Liver (tissue), 3 donors: Measurements from ENCODE around the gene CNEP1R1.

Experiments used
- GABPA ChIP-seq, 2 donors: IDR thresholded peaks in 1 of 2; conservative IDR thresholded peaks in 1 of 2; 2 replicates each; pipeline ENCODE4 v1.6.1; 2016; ENCODE audit warnings: antibody characterized with exemption in 2 of 2, mild to moderate bottlenecking in 1 of 2, moderate library complexity in 1 of 2
- HNF4A ChIP-seq, 2 donors: conservative IDR thresholded peaks; 2 replicates each; pipeline ENCODE4 v1.6.1; 2016; ENCODE audit warnings: antibody characterized with exemption in 2 of 2, mild to moderate bottlenecking in 2 of 2
- JUND ChIP-seq, 2 donors: IDR thresholded peaks; 2 replicates each; pipeline ENCODE4 v1.6.1; 2016; ENCODE audit warnings: antibody characterized with exemption in 2 of 2
- RAD21 ChIP-seq, 2 donors: IDR thresholded peaks; 2 replicates each; pipeline ENCODE4 v1.6.1; 2016; ENCODE audit warnings: antibody characterized with exemption in 2 of 2, mild to moderate bottlenecking in 2 of 2
- RXRA ChIP-seq, 2 donors: IDR thresholded peaks; 2 replicates each; pipeline ENCODE4 v1.6.1; 2017 to 2018; ENCODE audit warnings: antibody characterized with exemption in 2 of 2, mild to moderate bottlenecking in 1 of 2
- SP1 ChIP-seq: IDR thresholded peaks from 2 replicates; pipeline ENCODE4 v1.6.1; 2018; ENCODE audit warnings: antibody characterized with exemption, mild to moderate bottlenecking
- TAF1 ChIP-seq: conservative IDR thresholded peaks from 2 replicates; pipeline ENCODE4 v1.6.1; 2016; ENCODE audit warnings: antibody characterized with exemption, mild to moderate bottlenecking
- TF ChIP-seq, protein P1 (sequence below): fragments of 150-350 bp; IDR thresholded peaks from 2 replicates; pipeline ENCODE4 v1.5.1; 2017; ENCODE audit warnings: improper control_type of control experiment, low read depth, low read length; ENCODE audit not compliant: missing input control
- TF ChIP-seq, protein P2 (sequence below): IDR thresholded peaks from 2 replicates; pipeline ENCODE4 v1.6.1; 2016; ENCODE audit warnings: antibody characterized with exemption, mild to moderate bottlenecking
- TF ChIP-seq, protein P3 (sequence below): IDR thresholded peaks from 2 replicates; pipeline ENCODE4 v1.6.1; 2016; ENCODE audit warnings: antibody characterized with exemption
- TF ChIP-seq, protein P4 (sequence below): IDR thresholded peaks from 2 replicates; pipeline ENCODE4 v1.6.1; 2016; ENCODE audit warnings: antibody characterized with exemption
- TF ChIP-seq, protein P5 (sequence below): IDR thresholded peaks from 2 replicates; pipeline ENCODE4 v1.6.1; 2016; ENCODE audit warnings: antibody characterized with exemption
- donor health status: healthy.
- donor health status: healthy.

DNA sequence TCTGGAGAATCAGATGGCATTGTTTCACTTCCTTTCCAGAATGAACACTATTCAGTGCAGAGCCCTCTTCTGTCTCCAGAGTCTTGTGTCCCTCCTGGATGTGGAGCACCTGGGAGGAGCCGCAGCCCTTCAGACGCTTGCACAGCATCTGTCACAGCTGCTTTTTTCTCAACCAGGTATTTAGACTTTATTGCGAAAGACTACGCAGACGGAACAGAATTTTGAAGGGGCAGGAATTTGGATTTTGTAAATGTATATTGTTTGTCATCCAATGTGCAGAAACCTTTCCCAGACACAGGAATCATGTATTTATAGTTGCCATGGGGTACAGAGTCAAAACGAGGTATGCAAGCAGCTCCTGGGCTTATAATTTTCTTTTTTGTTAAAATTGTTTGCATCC is 61.2 kb downstream of the CNEP1R1 start:
- TF ChIP-seq, protein P1, sequence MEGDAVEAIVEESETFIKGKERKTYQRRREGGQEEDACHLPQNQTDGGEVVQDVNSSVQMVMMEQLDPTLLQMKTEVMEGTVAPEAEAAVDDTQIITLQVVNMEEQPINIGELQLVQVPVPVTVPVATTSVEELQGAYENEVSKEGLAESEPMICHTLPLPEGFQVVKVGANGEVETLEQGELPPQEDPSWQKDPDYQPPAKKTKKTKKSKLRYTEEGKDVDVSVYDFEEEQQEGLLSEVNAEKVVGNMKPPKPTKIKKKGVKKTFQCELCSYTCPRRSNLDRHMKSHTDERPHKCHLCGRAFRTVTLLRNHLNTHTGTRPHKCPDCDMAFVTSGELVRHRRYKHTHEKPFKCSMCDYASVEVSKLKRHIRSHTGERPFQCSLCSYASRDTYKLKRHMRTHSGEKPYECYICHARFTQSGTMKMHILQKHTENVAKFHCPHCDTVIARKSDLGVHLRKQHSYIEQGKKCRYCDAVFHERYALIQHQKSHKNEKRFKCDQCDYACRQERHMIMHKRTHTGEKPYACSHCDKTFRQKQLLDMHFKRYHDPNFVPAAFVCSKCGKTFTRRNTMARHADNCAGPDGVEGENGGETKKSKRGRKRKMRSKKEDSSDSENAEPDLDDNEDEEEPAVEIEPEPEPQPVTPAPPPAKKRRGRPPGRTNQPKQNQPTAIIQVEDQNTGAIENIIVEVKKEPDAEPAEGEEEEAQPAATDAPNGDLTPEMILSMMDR, result no peak
- TF ChIP-seq, protein P2, sequence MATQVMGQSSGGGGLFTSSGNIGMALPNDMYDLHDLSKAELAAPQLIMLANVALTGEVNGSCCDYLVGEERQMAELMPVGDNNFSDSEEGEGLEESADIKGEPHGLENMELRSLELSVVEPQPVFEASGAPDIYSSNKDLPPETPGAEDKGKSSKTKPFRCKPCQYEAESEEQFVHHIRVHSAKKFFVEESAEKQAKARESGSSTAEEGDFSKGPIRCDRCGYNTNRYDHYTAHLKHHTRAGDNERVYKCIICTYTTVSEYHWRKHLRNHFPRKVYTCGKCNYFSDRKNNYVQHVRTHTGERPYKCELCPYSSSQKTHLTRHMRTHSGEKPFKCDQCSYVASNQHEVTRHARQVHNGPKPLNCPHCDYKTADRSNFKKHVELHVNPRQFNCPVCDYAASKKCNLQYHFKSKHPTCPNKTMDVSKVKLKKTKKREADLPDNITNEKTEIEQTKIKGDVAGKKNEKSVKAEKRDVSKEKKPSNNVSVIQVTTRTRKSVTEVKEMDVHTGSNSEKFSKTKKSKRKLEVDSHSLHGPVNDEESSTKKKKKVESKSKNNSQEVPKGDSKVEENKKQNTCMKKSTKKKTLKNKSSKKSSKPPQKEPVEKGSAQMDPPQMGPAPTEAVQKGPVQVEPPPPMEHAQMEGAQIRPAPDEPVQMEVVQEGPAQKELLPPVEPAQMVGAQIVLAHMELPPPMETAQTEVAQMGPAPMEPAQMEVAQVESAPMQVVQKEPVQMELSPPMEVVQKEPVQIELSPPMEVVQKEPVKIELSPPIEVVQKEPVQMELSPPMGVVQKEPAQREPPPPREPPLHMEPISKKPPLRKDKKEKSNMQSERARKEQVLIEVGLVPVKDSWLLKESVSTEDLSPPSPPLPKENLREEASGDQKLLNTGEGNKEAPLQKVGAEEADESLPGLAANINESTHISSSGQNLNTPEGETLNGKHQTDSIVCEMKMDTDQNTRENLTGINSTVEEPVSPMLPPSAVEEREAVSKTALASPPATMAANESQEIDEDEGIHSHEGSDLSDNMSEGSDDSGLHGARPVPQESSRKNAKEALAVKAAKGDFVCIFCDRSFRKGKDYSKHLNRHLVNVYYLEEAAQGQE, result no peak
- TF ChIP-seq JUND (IDR thresholded peaks at IDR 0.05) (no peak), TAF1 (no peak), RXRA (IDR thresholded peaks at IDR 0.05) (no peak), GABPA (IDR thresholded peaks at IDR 0.05 in 1 of 2, conservative IDR thresholded peaks at IDR 0.05 in 1 of 2) (no peak), SP1 (no peak), RAD21 (IDR thresholded peaks at IDR 0.05) (no peak), HNF4A (conservative IDR thresholded peaks at IDR 0.05) (no peak)
- TF ChIP-seq, protein P3, sequence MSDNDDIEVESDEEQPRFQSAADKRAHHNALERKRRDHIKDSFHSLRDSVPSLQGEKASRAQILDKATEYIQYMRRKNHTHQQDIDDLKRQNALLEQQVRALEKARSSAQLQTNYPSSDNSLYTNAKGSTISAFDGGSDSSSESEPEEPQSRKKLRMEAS, result no peak
- TF ChIP-seq, protein P4, sequence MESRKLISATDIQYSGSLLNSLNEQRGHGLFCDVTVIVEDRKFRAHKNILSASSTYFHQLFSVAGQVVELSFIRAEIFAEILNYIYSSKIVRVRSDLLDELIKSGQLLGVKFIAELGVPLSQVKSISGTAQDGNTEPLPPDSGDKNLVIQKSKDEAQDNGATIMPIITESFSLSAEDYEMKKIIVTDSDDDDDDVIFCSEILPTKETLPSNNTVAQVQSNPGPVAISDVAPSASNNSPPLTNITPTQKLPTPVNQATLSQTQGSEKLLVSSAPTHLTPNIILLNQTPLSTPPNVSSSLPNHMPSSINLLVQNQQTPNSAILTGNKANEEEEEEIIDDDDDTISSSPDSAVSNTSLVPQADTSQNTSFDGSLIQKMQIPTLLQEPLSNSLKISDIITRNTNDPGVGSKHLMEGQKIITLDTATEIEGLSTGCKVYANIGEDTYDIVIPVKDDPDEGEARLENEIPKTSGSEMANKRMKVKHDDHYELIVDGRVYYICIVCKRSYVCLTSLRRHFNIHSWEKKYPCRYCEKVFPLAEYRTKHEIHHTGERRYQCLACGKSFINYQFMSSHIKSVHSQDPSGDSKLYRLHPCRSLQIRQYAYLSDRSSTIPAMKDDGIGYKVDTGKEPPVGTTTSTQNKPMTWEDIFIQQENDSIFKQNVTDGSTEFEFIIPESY, result no peak
- TF ChIP-seq, protein P5, sequence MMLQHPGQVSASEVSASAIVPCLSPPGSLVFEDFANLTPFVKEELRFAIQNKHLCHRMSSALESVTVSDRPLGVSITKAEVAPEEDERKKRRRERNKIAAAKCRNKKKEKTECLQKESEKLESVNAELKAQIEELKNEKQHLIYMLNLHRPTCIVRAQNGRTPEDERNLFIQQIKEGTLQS, result no peak
